PC-9 (cell line): Measurements from ENCODE around the gene YAF2. TPM values are rescaled to one million over a fixed set of nuclear protein-coding genes. Genes with fewer than 3 reads are reported as not detected.

Experiments
- Bru-seq: library from RNA; stranded (reverse); fragments of 400-500 nt; gene quantifications from one replicate; lab custom pipeline; 2021; lab: Mats Ljungman, UMichigan
- BruChase-seq, 2 experiments: library from RNA; stranded (reverse); fragments of 400-500 nt; gene quantifications; one replicate each; lab custom pipeline; 2021; lab: Mats Ljungman, UMichigan
- BruUV-seq: library from RNA; stranded (reverse); fragments of 400-500 nt; replicated peaks from 2 replicates; lab custom pipeline; 2021; lab: Mats Ljungman, UMichigan
- CTCF ChIA-PET: fragments of 300-600 bp; sonication (Branson Sonifier 250); formaldehyde crosslinking; loops from one replicate; lab custom pipeline; 2022; ENCODE audit warnings: antibody characterized with exemption; lab: Charles Lee
- POLR2A ChIA-PET: fragments of 300-600 bp; sonication (Branson Sonifier 250); formaldehyde crosslinking; loops from one replicate; lab custom pipeline; 2022; ENCODE audit warnings: antibody characterized with exemption; ENCODE audit not compliant: unreplicated experiment; lab: Charles Lee
- DNase-seq, 2 experiments: peaks; one replicate each; pipeline versions ENCODE4 v3.0.0 to v3.0.0-alpha.2; 2015 to 2022; ENCODE audit warnings: mixed read lengths in 1 of 2
- H2AFZ ChIP-seq: fragments of 200-600 bp; sonication (generic); 2 replicates; pipeline ENCODE4 v1.8.1; 2017; ENCODE audit warnings: antibody characterized with exemption
- H3F3A ChIP-seq: fragments of 200-600 bp; sonication (generic); 2 replicates; pipeline ENCODE4 v1.8.1; 2017; ENCODE audit warnings: antibody characterized with exemption, mild to moderate bottlenecking, low read depth; ENCODE audit not compliant: insufficient read depth
- H3K27ac ChIP-seq: fragments of 200-600 bp; sonication (generic); 2 replicates; pipeline ENCODE4 v1.6.1; 2016; ENCODE audit warnings: mixed run types
- H3K27me3 ChIP-seq: fragments of 200-600 bp; sonication (generic); 2 replicates; pipeline ENCODE4 v1.6.1; 2016; ENCODE audit warnings: low read depth, mixed run types; ENCODE audit not compliant: insufficient read depth
- H3K36me3 ChIP-seq: fragments of 200-600 bp; sonication (generic); 2 replicates; pipeline ENCODE4 v1.6.1; 2016; ENCODE audit warnings: low read depth, mixed run types
- H3K4me1 ChIP-seq: fragments of 200-600 bp; sonication (generic); replicated peaks from 2 replicates; pipeline ENCODE4 v1.6.1; 2016; ENCODE audit warnings: mixed run types; ENCODE audit not compliant: insufficient read depth
- H3K4me2 ChIP-seq: fragments of 200-600 bp; sonication (generic); 2 replicates; pipeline ENCODE4 v1.6.1; 2017; ENCODE audit warnings: mixed run types
- H3K4me3 ChIP-seq: fragments of 200-600 bp; sonication (generic); 2 replicates; pipeline ENCODE4 v1.6.1; 2016; ENCODE audit warnings: mixed run types
- H3K79me2 ChIP-seq: fragments of 200-600 bp; sonication (generic); 2 replicates; pipeline ENCODE4 v1.6.1; 2017; ENCODE audit warnings: low read depth, mixed run types
- H3K9me2 ChIP-seq: fragments of 200-600 bp; sonication (generic); 2 replicates; pipeline ENCODE4 v1.8.1; 2017; ENCODE audit warnings: mild to moderate bottlenecking; ENCODE audit not compliant: insufficient read depth
- H3K9me3 ChIP-seq: fragments of 200-600 bp; sonication (generic); 2 replicates; pipeline ENCODE4 v1.8.1; 2016; ENCODE audit warnings: low read depth; ENCODE audit not compliant: insufficient read depth
- H4K20me1 ChIP-seq: fragments of 200-600 bp; sonication (generic); 2 replicates; pipeline ENCODE4 v1.8.1; 2017; ENCODE audit not compliant: insufficient read depth
- CTCF ChIP-seq: fragments of 200-600 bp; sonication (generic); conservative IDR thresholded peaks from 2 replicates; pipeline ENCODE4 v1.6.1; 2017; ENCODE audit warnings: mixed run types, antibody characterized with exemption, mild to moderate bottlenecking, moderate library complexity
- EZH2 ChIP-seq: fragments of 200-600 bp; sonication (generic); IDR thresholded peaks from 2 replicates; pipeline ENCODE4 v1.8.0; 2017; ENCODE audit warnings: antibody characterized with exemption, low read depth
- intact Hi-C: fragments of 100-400 bp; cut with micrococcal nuclease; formaldehyde crosslinking; loops from one replicate; pipeline ENCODE4 v1.10.0; 2022; ENCODE audit not compliant: unreplicated experiment
- long read RNA-seq: library from polyadenylated mRNA; stranded (forward); transcript quantifications from one replicate; pipeline ENCODE4 v2.0.0, GENCODE V29; 2022
- total RNA-seq: library from RNA; stranded (reverse); gene quantifications from 2 replicates; pipeline ENCODE4 v1.2.3, GENCODE V29; 2021

The YAF2 gene
- total RNA-seq = 11.6 and 17.6 TPM in 2 replicates
- Bru-seq, nascent RNA = percentile 75 among the genes with signal in this experiment
- BruChase-seq, experiment 1, labeled RNA remaining after a 2-hour chase = percentile 66 among the genes with signal in this experiment
- BruChase-seq, experiment 2, labeled RNA remaining after a 6-hour chase = percentile 54 among the genes with signal in this experiment
- long read RNA-seq, full-length matches to known transcripts = 12 of 16 reads
- long read RNA-seq, partial matches to known transcripts = 1 of 16 reads
- long read RNA-seq, other reads (novel, unspliced or antisense) = 3 of 16 reads

GRCh38 chr12:42238240-42239140, at the start of gene YAF2:
Gene YAF2, minus strand, starts transcription at chr12:42238248. Its CDS starts 68 bp downstream, at chr12:42238180.
- peak; percentile 63 to 81 for DNase-seq
- Histone ChIP-seq H3K79me2 (peaks cover 31% of the 10 kb centered on the region), H3K9me3 (no peaks in the 10 kb centered on the region), H2AFZ (peak within 1 kb of the TSS; percentile 95), H3K9me2 (no peaks in the 10 kb centered on the region), H4K20me1 (no peaks in the 10 kb centered on the region), H3K27ac (peak within 1 kb of the TSS; percentile 54; the same call in 1 of the 2 replicates), H3K4me3 (peak within 1 kb of the TSS; percentile 74), H3K27me3 (no peaks in the 10 kb centered on the region), H3F3A (no peaks in the 10 kb centered on the region), H3K36me3 (no peaks in the 10 kb centered on the region), H3K4me1 (peaks cover 19% of the 10 kb centered on the region), H3K4me2 (peak within 1 kb of the TSS; percentile 90)
- ChIA-PET POLR2A (interaction anchor here (0.5 kb wide), 1 partner anchor 1431 kb away, joined by 3 read pairs; no protein-coding TSS in a partner anchor), CTCF (no interaction called here)
- intact Hi-C loops = loop anchor here (5.0 kb wide), 2 partner anchors 89 to 96 kb away; partner anchors contain the start of genes GXYLT1, PPHLN1 and ZCRB1
- TF ChIP-seq EZH2 (no peak), CTCF (no peak)
- BruUV-seq = no TSS peak

GRCh38 chr12:42286741-42287140, 48.7 kb upstream of the YAF2 start:
- ChIA-PET CTCF (no interaction called here), POLR2A (no interaction called here)
- no peak overlapping the region for H3K27ac ChIP-seq
- H3K9me3 ChIP-seq = no peaks in the 10 kb centered on the region
- TF ChIP-seq EZH2 = no peak
- no peak for TF ChIP-seq CTCF
- H4K20me1 ChIP-seq = no peaks in the 10 kb centered on the region
- H3K4me3 ChIP-seq = no peak overlapping the region
- intact Hi-C loops = no loop called here
- H3F3A ChIP-seq = no peaks in the 10 kb centered on the region
- BruUV-seq = no TSS peak
- DNase-seq = no peak
- H3K79me2 ChIP-seq = no peaks in the 10 kb centered on the region
- H3K27me3 ChIP-seq = no peaks in the 10 kb centered on the region
- H3K36me3 ChIP-seq = no peaks in the 10 kb centered on the region
- H3K4me2 ChIP-seq = no peak overlapping the region
- H2AFZ ChIP-seq = no peak overlapping the region
- no peaks in the 10 kb centered on the region for H3K4me1 ChIP-seq
- no peaks in the 10 kb centered on the region for H3K9me2 ChIP-seq

- no peak for DNase-seq
- Histone ChIP-seq H3K4me2 (no peak overlapping the region), H3K4me3 (no peak overlapping the region), H3F3A (no peaks in the 10 kb centered on the region), H3K9me3 (no peaks in the 10 kb centered on the region), H3K79me2 (no peaks in the 10 kb centered on the region), H4K20me1 (no peaks in the 10 kb centered on the region), H3K27ac (no peak overlapping the region), H3K4me1 (no peaks in the 10 kb centered on the region), H3K36me3 (no peaks in the 10 kb centered on the region), H2AFZ (no peak overlapping the region), H3K27me3 (no peaks in the 10 kb centered on the region), H3K9me2 (no peaks in the 10 kb centered on the region)
- ChIA-PET CTCF (no interaction called here), POLR2A (no interaction called here)
- TF ChIP-seq EZH2 (no peak), CTCF (no peak)
- intact Hi-C loops = no loop called here
- no TSS peak for BruUV-seq
Observed at GRCh38 chr12:42285431-42285830, 47.4 kb upstream of the YAF2 start.
